Muscle of leg (tissue), 16 donors: ENCODE results near the gene RNLS. TPM values are rescaled to one million over a fixed set of nuclear protein-coding genes. Genes with fewer than 3 reads are reported as not detected.
A peak's percentile ranks its signal among the peaks of the same experiment; 100 is the strongest.

Source experiments
- DNase-seq: peaks from one replicate; pipeline ENCODE4 v3.0.0; 2013
- H3K27ac ChIP-seq: one replicate; pipeline ENCODE4 v1.5.1; 2013; ENCODE audit warnings: mild to moderate bottlenecking, low read length, control low read depth
- H3K27me3 ChIP-seq: one replicate; pipeline ENCODE4 v1.6.1; 2013; ENCODE audit warnings: low read length; ENCODE audit not compliant: control insufficient read depth, insufficient read depth
- H3K36me3 ChIP-seq: one replicate; pipeline ENCODE4 v1.6.1; 2013; ENCODE audit warnings: low read length; ENCODE audit not compliant: control insufficient read depth, insufficient read depth
- H3K4me1 ChIP-seq: one replicate; pipeline ENCODE4 v1.6.1; 2013; ENCODE audit warnings: low read length; ENCODE audit not compliant: control insufficient read depth, insufficient read depth
- H3K4me3 ChIP-seq: one replicate; pipeline ENCODE4 v1.5.1; 2013; ENCODE audit warnings: low read length, control low read depth
- H3K9me3 ChIP-seq: replicated peaks from 2 replicates; pipeline ENCODE4 v1.6.1; 2013; ENCODE audit warnings: low read depth, low read length; ENCODE audit not compliant: control insufficient read depth
- WGBS: methylation state at CpG from one replicate; pipeline ENCODE4 v1.1.5; 2013; ENCODE audit warnings: missing lambda C conversion rate; ENCODE audit not compliant: insufficient coverage; 5-methylcytosine and 5-hydroxymethylcytosine counted together
- long read RNA-seq, 11 donors: transcript quantifications; one replicate each; lab custom pipeline, GENCODE V29; 2026
- polyA plus RNA-seq, 8 donors: library from polyadenylated mRNA; unstranded; fragments of 120-200 nt; gene quantifications; one replicate each; pipeline versions ENCODE4 v1.2.1 to v1.2.3, GENCODE V29; 2013; ENCODE audit warnings: inconsistent platforms in 1 of 8, low replicate concordance in 1 of 8; ENCODE audit not compliant: insufficient read length in 8 of 8, insufficient read depth in 1 of 8
- total RNA-seq: library from RNA; stranded (reverse); fragments of 120-200 nt; gene quantifications from one replicate; pipeline ENCODE4 v1.2.4, GENCODE V29; 2013

RNLS gene
- total RNA-seq = 3.5 TPM
- 1 to 10 TPM; 2.0 to 4.5 (median 3.3) TPM for polyA plus RNA-seq
- long read RNA-seq, donor 1 = 0 reads
- long read RNA-seq, donor 2 = 0 reads
- long read RNA-seq, donor 3 = 0 reads
- long read RNA-seq, donor 4 = 0 reads
- long read RNA-seq, donor 5, partial matches to known transcripts = 6 of 8 reads
- long read RNA-seq, donor 5, other reads (novel, unspliced or antisense) = 0 of 8 reads
- long read RNA-seq, donor 6, partial matches to known transcripts = 7 of 7 reads
- long read RNA-seq, donor 6, other reads (novel, unspliced or antisense) = 0 of 7 reads
- long read RNA-seq, donor 7 = 0 reads
- long read RNA-seq, donor 8 = 0 reads
- long read RNA-seq, donor 9 = 0 reads
- long read RNA-seq, donor 10 = 0 reads
- long read RNA-seq, donor 11, partial matches to known transcripts = 0 of 1 reads
- long read RNA-seq, donor 11, other reads (novel, unspliced or antisense) = 0 of 1 reads

GRCh38 chr10:88582806-88583583 is at the start of gene RNLS:
TSS of gene RNLS (minus strand) at chr10:88583318.
- DNase-seq = peak; percentile 75
- WGBS = under 1% methylated on average over 57 of the region's 63 CpGs
- Histone ChIP-seq H3K27ac (peak within 1 kb of the TSS; percentile 59), H3K4me3 (peak within 1 kb of the TSS; percentile 77), H3K36me3 (no peaks in the 10 kb centered on the region), H3K4me1 (peaks cover 3% of the 10 kb centered on the region), H3K27me3 (no peaks in the 10 kb centered on the region), H3K9me3 (no peaks in the 10 kb centered on the region)

GRCh38 chr10:88624840-88625239 is 41.7 kb upstream of the RNLS start:
- Histone ChIP-seq H3K4me1 (no peaks in the 10 kb centered on the region), H3K27ac (no peak overlapping the region), H3K9me3 (no peaks in the 10 kb centered on the region), H3K4me3 (no peak overlapping the region), H3K27me3 (no peaks in the 10 kb centered on the region), H3K36me3 (no peaks in the 10 kb centered on the region)
- no peak for DNase-seq

GRCh38 chr10:88623835-88624234 is 40.7 kb upstream of the RNLS start:
- no CpG with 5 or more reads among the region's 2 CpGs for WGBS

GRCh38 chr10:88620441-88620840 is 37.3 kb upstream of the RNLS start:
- H3K4me1 ChIP-seq = peaks cover 6% of the 10 kb centered on the region
- no peak overlapping the region for H3K4me3 ChIP-seq
- no peak for DNase-seq
- H3K9me3 ChIP-seq = no peaks in the 10 kb centered on the region
- H3K27me3 ChIP-seq = no peaks in the 10 kb centered on the region
- H3K36me3 ChIP-seq = no peaks in the 10 kb centered on the region
- no CpG with 5 or more reads among the region's 1 CpG for WGBS
- no peak overlapping the region for H3K27ac ChIP-seq

More at GRCh38 chr10:88623835-88624234, 40.7 kb upstream of the RNLS start:
- no peak for DNase-seq
- H3K4me1 ChIP-seq = no peaks in the 10 kb centered on the region
- H3K4me3 ChIP-seq = no peak overlapping the region
- no peak overlapping the region for H3K27ac ChIP-seq
- no peaks in the 10 kb centered on the region for H3K27me3 ChIP-seq
- H3K36me3 ChIP-seq = no peaks in the 10 kb centered on the region
- H3K9me3 ChIP-seq = no peaks in the 10 kb centered on the region

GRCh38 chr10:88618496-88618895 is 35.4 kb upstream of the RNLS start:
- no peak for DNase-seq
- H3K27ac ChIP-seq = no peak overlapping the region

DNA sequence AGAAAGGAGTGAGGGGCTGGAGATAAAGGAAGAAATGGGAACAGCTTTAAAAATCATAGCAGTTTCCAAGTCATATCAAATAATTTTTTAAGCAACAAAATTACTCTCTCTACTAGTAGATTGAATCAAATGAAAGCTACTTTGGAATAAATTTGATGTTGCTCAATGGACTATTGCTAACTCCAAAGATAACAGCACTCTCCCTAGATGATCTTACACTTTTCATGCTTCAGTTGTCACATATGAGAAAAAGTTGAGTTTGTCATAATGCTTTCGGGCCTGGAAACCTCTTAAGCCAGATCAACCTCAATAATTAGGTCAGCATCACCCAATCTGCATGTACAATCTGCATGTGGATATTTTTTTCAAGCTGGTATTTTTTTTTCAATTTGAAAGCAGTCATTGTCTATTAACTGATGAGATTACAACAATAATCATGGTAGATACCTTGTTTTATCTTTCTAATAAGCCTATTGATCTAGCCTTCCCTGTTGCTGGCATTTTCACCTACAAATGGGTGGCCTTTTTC is 34.7 kb upstream of the RNLS start:
- Histone ChIP-seq H3K4me1 (peaks cover 6% of the 10 kb centered on the region), H3K36me3 (no peaks in the 10 kb centered on the region), H3K4me3 (no peak overlapping the region), H3K27ac (no peak overlapping the region), H3K27me3 (no peaks in the 10 kb centered on the region), H3K9me3 (no peaks in the 10 kb centered on the region)
- DNase-seq = no peak
- WGBS = no CpG with 5 or more reads among the region's 1 CpG

More at GRCh38 chr10:88618496-88618895, 35.4 kb upstream of the RNLS start:
- Histone ChIP-seq H3K4me1 (peaks cover 6% of the 10 kb centered on the region), H3K27me3 (no peaks in the 10 kb centered on the region), H3K4me3 (no peak overlapping the region), H3K9me3 (no peaks in the 10 kb centered on the region), H3K36me3 (no peaks in the 10 kb centered on the region)
- WGBS = 60% methylated on average over 1 of the region's 1 CpG

- no peak overlapping the region for H3K27ac ChIP-seq
- WGBS = 83% methylated on average over 17 of the region's 18 CpGs
- DNase-seq = peak; percentile 68
These were observed 33.3 kb upstream of the RNLS start for GRCh38 chr10:88616250-88616977.

GRCh38 chr10:88608780-88609179 is 25.7 kb upstream of the RNLS start:
- peak; percentile 6 for DNase-seq
- H3K4me3 ChIP-seq = no peak overlapping the region

More at GRCh38 chr10:88616250-88616977, 33.3 kb upstream of the RNLS start:
- H3K27me3 ChIP-seq = no peaks in the 10 kb centered on the region
- H3K4me1 ChIP-seq = peaks cover 6% of the 10 kb centered on the region
- H3K36me3 ChIP-seq = no peaks in the 10 kb centered on the region
- H3K4me3 ChIP-seq = no peak overlapping the region
- H3K9me3 ChIP-seq = no peaks in the 10 kb centered on the region

GRCh38 chr10:88608052-88608732 is 25.1 kb upstream of the RNLS start:
- H3K27me3 ChIP-seq = no peaks in the 10 kb centered on the region
- H3K9me3 ChIP-seq = no peaks in the 10 kb centered on the region
- DNase-seq = no peak
- H3K4me1 ChIP-seq = no peaks in the 10 kb centered on the region
- WGBS = no CpG with 5 or more reads among the region's 6 CpGs
- no peak overlapping the region for H3K27ac ChIP-seq
- H3K36me3 ChIP-seq = no peaks in the 10 kb centered on the region
- no peak overlapping the region for H3K4me3 ChIP-seq

More at GRCh38 chr10:88608780-88609179, 25.7 kb upstream of the RNLS start:
- no peaks in the 10 kb centered on the region for H3K4me1 ChIP-seq
- H3K27me3 ChIP-seq = no peaks in the 10 kb centered on the region
- no CpG with 5 or more reads among the region's 2 CpGs for WGBS
- H3K9me3 ChIP-seq = no peaks in the 10 kb centered on the region
- H3K36me3 ChIP-seq = no peaks in the 10 kb centered on the region
- H3K27ac ChIP-seq = no peak overlapping the region
